Panc1 (cell line): Measurements from ENCODE around the gene CDH15. TPM values are rescaled to one million over a fixed set of nuclear protein-coding genes. Genes with fewer than 3 reads are reported as not detected.

Experiments used
- ATAC-seq: fragments of 200-7000 bp; cut with Tn5 transposase; 2 replicates; pipeline ENCODE4 v1.9.1; 2020; ENCODE audit warnings: mild to moderate bottlenecking, moderate library complexity
- BruUV-seq: library from RNA; stranded (reverse); fragments of 400-500 nt; replicated peaks from 2 replicates; lab custom pipeline; 2021; lab: Mats Ljungman, UMichigan
- CTCF ChIA-PET: fragments of 300-600 bp; sonication (Branson Sonifier 250); formaldehyde crosslinking; loops from one replicate; lab custom pipeline; 2022; ENCODE audit warnings: antibody characterized with exemption; lab: Charles Lee
- POLR2A ChIA-PET: fragments of 300-600 bp; sonication (Branson Sonifier 250); formaldehyde crosslinking; loops from one replicate; lab custom pipeline; 2022; ENCODE audit warnings: antibody characterized with exemption; lab: Charles Lee
- DNase-seq: peaks from one replicate; pipeline ENCODE4 v3.0.0-alpha.2; 2010; ENCODE audit warnings: low read depth, low spot score
- H3K27ac ChIP-seq: 2 replicates; pipeline ENCODE4 v1.5.1; 2011; ENCODE audit warnings: mild to moderate bottlenecking, low read length, inconsistent platforms
- H3K27me3 ChIP-seq: fragments of 200-500 bp; sonication (Bioruptor generic); 2 replicates; pipeline ENCODE4 v1.6.0; 2014; ENCODE audit warnings: low read length, inconsistent platforms; ENCODE audit not compliant: control insufficient read depth, insufficient read depth
- H3K36me3 ChIP-seq: fragments of 200-500 bp; sonication (Bioruptor generic); 2 replicates; pipeline ENCODE4 v1.5.1; 2014; ENCODE audit warnings: inconsistent platforms, mild to moderate bottlenecking, low read length, moderate library complexity; ENCODE audit not compliant: control insufficient read depth, insufficient read depth
- H3K4me1 ChIP-seq: 2 replicates; pipeline ENCODE4 v1.5.1; 2011; ENCODE audit warnings: inconsistent platforms, mild to moderate bottlenecking, low read length, moderate library complexity; ENCODE audit not compliant: control insufficient read depth, insufficient read depth
- H3K4me3 ChIP-seq, 2 experiments: 2 replicates each; pipeline ENCODE4 v1.5.1; 2011 to 2012; ENCODE audit warnings: low read depth in 2 of 2, low read length in 2 of 2, mild to moderate bottlenecking in 2 of 2, inconsistent platforms in 1 of 2, moderate library complexity in 1 of 2
- H3K9me3 ChIP-seq: fragments of 200-500 bp; sonication (Bioruptor generic); 2 replicates; pipeline ENCODE4 v1.5.1; 2014; ENCODE audit warnings: low read depth, mild to moderate bottlenecking, inconsistent platforms, low read length, moderate library complexity; ENCODE audit not compliant: control insufficient read depth, insufficient read depth
- CTCF ChIP-seq: fragments of 450-650 bp; IDR thresholded peaks from 2 replicates; pipeline ENCODE4 v1.5.1; 2017; ENCODE audit warnings: mild to moderate bottlenecking
- POLR2AphosphoS5 ChIP-seq: IDR thresholded peaks from 2 replicates; pipeline ENCODE4 v1.6.1; 2012; ENCODE audit warnings: mild to moderate bottlenecking, low read depth, low read length, moderate library complexity
- REST ChIP-seq, 2 experiments: IDR thresholded peaks; 2 replicates each; pipeline ENCODE4 v1.6.1; 2011 to 2012; ENCODE audit warnings: low read depth in 2 of 2, control low read depth in 1 of 2, low read length in 1 of 2, mild to moderate bottlenecking in 1 of 2, moderate library complexity in 1 of 2; ENCODE audit not compliant: insufficient read depth in 1 of 2
- SIN3A ChIP-seq: IDR thresholded peaks from 2 replicates; pipeline ENCODE4 v1.6.1; 2012; ENCODE audit warnings: low read depth, mild to moderate bottlenecking, low read length, moderate library complexity, borderline replicate concordance; ENCODE audit not compliant: insufficient read depth
- TCF7L2 ChIP-seq: IDR thresholded peaks from 2 replicates; pipeline ENCODE4 v1.6.1; 2011; ENCODE audit warnings: mild to moderate bottlenecking, low read depth, low read length, inconsistent platforms
- in situ Hi-C: cut with HindIII; loops from 2 replicates; pipeline ENCODE4 v1.10.0; 2016; ENCODE audit warnings: low sequenced_read_pairs, low pct_unique_long_range_greater_than_20kb
- intact Hi-C: fragments of 100-400 bp; cut with micrococcal nuclease; formaldehyde crosslinking; loops from one replicate; pipeline ENCODE4 v1.10.0; 2022; ENCODE audit not compliant: unreplicated experiment
- total RNA-seq: library from RNA; stranded (reverse); gene quantifications from one replicate; pipeline ENCODE4 v1.2.1, GENCODE V29; 2021; ENCODE audit not compliant: unreplicated experiment

Gene CDH15
- total RNA-seq, 1 experiment from 2014 or later = 0.51 TPM

GRCh38 chr16:89147085-89147817 is 24.3 kb upstream of the CDH15 start:
- ATAC-seq (no peak), DNase-seq (no peak)
- H3K4me3 ChIP-seq = no peak overlapping the region
- H3K9me3 ChIP-seq = no peaks in the 10 kb centered on the region
- ChIA-PET POLR2A (no interaction called here), CTCF (no interaction called here)
- no peak for TF ChIP-seq TCF7L2
- no peak for TF ChIP-seq POLR2AphosphoS5
- no peak for TF ChIP-seq SIN3A
- no peak for TF ChIP-seq REST (IDR thresholded peaks at IDR 0.05; ENCODE audit: insufficient read depth in 1 of 2, low read depth in 2 of 2, low read length in 1 of 2)
- TF ChIP-seq CTCF = no peak
- no peaks in the 10 kb centered on the region for H3K36me3 ChIP-seq
- no peak overlapping the region for H3K27ac ChIP-seq
- intact Hi-C loops (no loop called here), in situ Hi-C loops (no loop called here)
- no TSS peak for BruUV-seq
- H3K27me3 ChIP-seq = no peaks in the 10 kb centered on the region
- no peaks in the 10 kb centered on the region for H3K4me1 ChIP-seq

GRCh38 chr16:89149386-89149785 is 22.2 kb upstream of the CDH15 start:
- Histone ChIP-seq H3K4me1 (no peaks in the 10 kb centered on the region), H3K36me3 (no peaks in the 10 kb centered on the region), H3K9me3 (no peaks in the 10 kb centered on the region), H3K4me3 (no peak overlapping the region), H3K27ac (no peak overlapping the region), H3K27me3 (no peaks in the 10 kb centered on the region)
- POLR2A ChIA-PET = no interaction called here
- intact Hi-C loops = no loop called here
- ATAC-seq = no peak
- CTCF ChIA-PET = no interaction called here
- no TSS peak for BruUV-seq
- no peak for DNase-seq
- in situ Hi-C loops = no loop called here
- TF ChIP-seq POLR2AphosphoS5 = no peak
- TF ChIP-seq TCF7L2 = no peak
- TF ChIP-seq REST (IDR thresholded peaks at IDR 0.05; ENCODE audit: insufficient read depth in 1 of 2, low read depth in 2 of 2, low read length in 1 of 2) = no peak
- no peak for TF ChIP-seq CTCF
- no peak for TF ChIP-seq SIN3A
